ENCODE results near the gene YPEL1.

DNA sequence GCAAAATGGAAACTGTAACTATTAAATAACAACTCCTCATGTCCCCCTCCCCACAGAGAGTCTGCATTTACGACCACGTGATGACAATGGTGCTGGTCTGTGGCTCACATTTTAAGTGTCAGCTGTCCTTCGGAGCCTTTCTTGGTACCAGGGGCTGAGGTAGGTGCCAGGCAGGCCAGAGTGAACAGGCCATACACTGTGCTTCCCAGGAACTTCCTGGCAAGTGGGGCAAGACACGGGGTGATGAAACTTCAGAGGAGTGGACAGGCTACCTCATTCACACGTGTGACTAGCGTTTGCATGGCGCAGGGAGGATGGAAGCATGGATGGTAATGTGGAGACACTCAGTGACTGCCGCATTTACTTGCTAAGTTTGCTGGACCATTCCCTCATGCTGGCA, 10.4 kb upstream of the YPEL1 start:
- TF ChIP-seq, protein P1, sequence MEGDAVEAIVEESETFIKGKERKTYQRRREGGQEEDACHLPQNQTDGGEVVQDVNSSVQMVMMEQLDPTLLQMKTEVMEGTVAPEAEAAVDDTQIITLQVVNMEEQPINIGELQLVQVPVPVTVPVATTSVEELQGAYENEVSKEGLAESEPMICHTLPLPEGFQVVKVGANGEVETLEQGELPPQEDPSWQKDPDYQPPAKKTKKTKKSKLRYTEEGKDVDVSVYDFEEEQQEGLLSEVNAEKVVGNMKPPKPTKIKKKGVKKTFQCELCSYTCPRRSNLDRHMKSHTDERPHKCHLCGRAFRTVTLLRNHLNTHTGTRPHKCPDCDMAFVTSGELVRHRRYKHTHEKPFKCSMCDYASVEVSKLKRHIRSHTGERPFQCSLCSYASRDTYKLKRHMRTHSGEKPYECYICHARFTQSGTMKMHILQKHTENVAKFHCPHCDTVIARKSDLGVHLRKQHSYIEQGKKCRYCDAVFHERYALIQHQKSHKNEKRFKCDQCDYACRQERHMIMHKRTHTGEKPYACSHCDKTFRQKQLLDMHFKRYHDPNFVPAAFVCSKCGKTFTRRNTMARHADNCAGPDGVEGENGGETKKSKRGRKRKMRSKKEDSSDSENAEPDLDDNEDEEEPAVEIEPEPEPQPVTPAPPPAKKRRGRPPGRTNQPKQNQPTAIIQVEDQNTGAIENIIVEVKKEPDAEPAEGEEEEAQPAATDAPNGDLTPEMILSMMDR (IDR thresholded peaks at IDR 0.05; ENCODE audit: low read depth, low read length, missing input control): no peak
- TF ChIP-seq RAD21 (IDR thresholded peaks at IDR 0.05): no peak
- TF ChIP-seq, protein P2, sequence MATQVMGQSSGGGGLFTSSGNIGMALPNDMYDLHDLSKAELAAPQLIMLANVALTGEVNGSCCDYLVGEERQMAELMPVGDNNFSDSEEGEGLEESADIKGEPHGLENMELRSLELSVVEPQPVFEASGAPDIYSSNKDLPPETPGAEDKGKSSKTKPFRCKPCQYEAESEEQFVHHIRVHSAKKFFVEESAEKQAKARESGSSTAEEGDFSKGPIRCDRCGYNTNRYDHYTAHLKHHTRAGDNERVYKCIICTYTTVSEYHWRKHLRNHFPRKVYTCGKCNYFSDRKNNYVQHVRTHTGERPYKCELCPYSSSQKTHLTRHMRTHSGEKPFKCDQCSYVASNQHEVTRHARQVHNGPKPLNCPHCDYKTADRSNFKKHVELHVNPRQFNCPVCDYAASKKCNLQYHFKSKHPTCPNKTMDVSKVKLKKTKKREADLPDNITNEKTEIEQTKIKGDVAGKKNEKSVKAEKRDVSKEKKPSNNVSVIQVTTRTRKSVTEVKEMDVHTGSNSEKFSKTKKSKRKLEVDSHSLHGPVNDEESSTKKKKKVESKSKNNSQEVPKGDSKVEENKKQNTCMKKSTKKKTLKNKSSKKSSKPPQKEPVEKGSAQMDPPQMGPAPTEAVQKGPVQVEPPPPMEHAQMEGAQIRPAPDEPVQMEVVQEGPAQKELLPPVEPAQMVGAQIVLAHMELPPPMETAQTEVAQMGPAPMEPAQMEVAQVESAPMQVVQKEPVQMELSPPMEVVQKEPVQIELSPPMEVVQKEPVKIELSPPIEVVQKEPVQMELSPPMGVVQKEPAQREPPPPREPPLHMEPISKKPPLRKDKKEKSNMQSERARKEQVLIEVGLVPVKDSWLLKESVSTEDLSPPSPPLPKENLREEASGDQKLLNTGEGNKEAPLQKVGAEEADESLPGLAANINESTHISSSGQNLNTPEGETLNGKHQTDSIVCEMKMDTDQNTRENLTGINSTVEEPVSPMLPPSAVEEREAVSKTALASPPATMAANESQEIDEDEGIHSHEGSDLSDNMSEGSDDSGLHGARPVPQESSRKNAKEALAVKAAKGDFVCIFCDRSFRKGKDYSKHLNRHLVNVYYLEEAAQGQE (IDR thresholded peaks at IDR 0.05): no peak
- no peak for TF ChIP-seq FOXA1 (IDR thresholded peaks at IDR 0.05)
- no peak for TF ChIP-seq RXRA (IDR thresholded peaks at IDR 0.05)

All from liver (tissue), 3 donors.